ENCODE data around the gene MYRF.

The MYRF gene

DNA sequence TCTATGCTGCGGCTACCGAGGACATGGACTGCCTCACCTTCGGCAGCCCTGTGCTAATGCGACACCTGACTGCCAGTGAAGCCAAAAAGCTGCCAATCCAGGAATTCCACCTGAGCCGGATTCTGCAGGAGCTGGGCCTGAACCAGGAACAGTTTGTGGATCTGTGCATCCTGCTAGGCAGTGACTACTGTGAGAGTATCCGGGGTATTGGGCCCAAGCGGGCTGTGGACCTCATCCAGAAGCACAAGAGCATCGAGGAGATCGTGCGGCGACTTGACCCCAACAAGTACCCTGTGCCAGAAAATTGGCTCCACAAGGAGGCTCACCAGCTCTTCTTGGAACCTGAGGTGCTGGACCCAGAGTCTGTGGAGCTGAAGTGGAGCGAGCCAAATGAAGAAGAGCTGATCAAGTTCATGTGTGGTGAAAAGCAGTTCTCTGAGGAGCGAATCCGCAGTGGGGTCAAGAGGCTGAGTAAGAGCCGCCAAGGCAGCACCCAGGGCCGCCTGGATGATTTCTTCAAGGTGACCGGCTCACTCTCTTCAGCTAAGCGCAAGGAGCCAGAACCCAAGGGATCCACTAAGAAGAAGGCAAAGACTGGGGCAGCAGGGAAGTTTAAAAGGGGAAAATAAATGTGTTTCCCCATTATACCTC lies 43.6 kb downstream of the MYRF start:
- no peak for DNase-seq (ENCODE audit: extremely low read depth, low read depth)
- H3K4me3 ChIP-seq (replicated peaks; ENCODE audit: low read depth, low read length): no peak overlapping the region
- TF ChIP-seq, protein P1, sequence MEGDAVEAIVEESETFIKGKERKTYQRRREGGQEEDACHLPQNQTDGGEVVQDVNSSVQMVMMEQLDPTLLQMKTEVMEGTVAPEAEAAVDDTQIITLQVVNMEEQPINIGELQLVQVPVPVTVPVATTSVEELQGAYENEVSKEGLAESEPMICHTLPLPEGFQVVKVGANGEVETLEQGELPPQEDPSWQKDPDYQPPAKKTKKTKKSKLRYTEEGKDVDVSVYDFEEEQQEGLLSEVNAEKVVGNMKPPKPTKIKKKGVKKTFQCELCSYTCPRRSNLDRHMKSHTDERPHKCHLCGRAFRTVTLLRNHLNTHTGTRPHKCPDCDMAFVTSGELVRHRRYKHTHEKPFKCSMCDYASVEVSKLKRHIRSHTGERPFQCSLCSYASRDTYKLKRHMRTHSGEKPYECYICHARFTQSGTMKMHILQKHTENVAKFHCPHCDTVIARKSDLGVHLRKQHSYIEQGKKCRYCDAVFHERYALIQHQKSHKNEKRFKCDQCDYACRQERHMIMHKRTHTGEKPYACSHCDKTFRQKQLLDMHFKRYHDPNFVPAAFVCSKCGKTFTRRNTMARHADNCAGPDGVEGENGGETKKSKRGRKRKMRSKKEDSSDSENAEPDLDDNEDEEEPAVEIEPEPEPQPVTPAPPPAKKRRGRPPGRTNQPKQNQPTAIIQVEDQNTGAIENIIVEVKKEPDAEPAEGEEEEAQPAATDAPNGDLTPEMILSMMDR (IDR thresholded peaks at IDR 0.05; ENCODE audit: low read depth, low read length, missing control alignments): no peak

DNA sequence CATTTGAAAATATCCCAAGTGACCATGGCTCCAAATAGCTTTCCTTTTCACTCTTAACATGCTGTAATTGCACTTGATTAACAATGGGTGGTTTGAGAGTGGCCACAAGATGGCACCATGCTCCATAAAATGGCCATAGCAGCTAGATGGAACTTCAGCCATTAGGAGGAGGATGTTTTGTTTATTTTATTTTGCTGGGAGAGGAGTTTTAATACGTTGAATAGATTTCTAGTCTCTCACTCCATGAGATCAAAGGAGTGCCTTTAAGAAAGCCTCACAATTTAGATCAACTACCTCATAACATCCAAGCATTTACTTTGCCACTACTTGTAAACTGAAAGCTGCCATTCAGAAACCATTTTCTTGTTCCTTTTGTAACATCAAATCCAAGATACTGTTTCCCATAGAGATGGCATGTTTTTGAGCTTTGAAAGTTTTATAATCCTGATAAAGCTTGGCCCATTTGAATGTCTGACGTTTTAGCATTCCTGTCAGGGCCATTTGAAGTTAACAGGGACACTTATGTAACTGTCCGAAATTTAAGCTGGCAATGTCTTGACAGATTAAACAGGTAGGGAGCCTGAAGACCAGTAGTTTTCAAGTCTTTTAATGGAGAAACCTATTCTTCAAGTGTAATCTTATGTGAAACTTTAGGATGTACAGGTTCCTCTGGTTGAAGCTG lies 45.0 kb downstream of the MYRF start:
- peak; percentile 75 for DNase-seq (ENCODE audit: extremely low read depth, low read depth)

DNA sequence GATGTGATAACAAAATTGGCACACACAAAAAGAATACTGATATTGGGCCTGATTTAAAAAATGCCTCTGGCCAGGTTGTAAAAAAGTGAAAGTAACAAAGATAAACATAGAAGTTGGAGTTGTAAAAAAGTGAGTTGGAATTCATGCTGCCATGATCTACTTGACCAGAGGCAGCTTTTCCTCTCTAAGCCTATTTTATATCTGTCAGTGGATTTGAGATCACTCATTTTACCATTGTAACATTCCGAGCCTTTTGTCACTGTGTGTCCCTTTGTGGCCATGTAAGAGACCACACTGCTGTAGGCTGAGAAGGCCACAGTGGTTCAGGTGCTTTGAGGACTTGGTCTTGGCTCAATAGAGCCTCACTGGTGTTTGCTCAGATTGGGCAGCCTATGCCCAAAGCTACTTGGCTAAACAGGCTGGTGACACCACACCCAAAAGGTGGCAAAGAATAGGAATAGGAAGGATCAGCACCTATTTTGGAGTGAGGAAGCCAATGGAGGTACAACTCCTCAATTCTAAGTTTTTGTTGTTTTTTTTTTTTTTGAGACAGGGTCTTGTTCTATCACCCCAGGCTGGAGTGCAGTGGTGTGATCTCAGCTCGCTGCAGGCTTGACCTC lies 47.3 kb downstream of the MYRF start:
- H3K4me3 ChIP-seq (replicated peaks; ENCODE audit: low read depth, low read length): no peak overlapping the region
- TF ChIP-seq, protein P1 (IDR thresholded peaks at IDR 0.05; ENCODE audit: low read depth, low read length, missing control alignments): no peak
- no peak for DNase-seq (ENCODE audit: extremely low read depth, low read depth)

More for the DNA sequence above, 45.0 kb downstream of the MYRF start:
- H3K4me3 ChIP-seq (replicated peaks; ENCODE audit: low read depth, low read length): no peak overlapping the region
- TF ChIP-seq, protein P1 (IDR thresholded peaks at IDR 0.05; ENCODE audit: low read depth, low read length, missing control alignments): peak; percentile 79

DNA sequence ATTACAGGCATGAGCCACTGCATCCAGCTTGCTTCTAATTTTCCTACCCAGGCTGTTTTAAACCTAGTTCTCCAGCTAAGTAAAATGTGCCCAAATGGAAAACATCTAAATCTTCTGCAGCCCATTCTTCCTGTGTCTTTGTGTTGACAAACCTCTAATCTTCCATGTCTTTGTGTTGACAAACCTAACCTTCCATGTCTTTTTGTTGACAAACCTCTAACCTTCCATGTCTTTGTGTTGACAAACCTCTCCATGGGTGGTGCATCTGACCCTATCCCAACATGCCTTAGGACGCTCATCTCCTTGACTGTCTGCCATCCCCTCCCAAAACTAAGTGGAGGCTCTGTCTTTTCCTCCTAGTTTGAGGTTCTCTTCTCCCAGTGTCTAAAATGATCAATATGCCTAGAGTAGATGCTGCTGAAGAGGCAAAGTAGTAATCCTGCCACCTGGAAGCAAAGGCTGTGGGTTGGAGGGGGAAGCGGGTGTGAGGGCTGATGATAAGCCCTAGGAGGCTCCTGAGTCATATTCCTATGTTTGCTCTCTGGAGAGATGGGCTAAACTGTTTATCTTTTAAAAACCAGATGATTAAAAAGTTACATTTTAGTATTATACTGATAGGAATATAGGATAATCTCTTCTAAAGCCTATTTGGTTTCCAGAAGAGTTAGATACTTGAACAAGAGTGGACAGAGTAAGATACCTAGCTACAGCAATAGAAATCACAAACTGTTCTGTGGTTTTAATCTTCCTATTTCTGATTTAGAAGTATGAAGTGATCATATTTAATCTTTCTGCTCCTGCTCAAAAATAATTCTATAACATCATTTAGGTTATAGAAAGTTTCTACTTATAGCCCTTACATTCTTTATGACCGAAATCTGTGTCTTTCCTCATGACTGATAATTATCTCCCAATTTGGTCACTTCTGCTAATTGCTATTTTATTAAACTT lies 48.2 kb downstream of the MYRF start:
- no peak for DNase-seq (ENCODE audit: extremely low read depth, low read depth)
- no peak overlapping the region for H3K4me3 ChIP-seq (replicated peaks; ENCODE audit: low read depth, low read length)
- TF ChIP-seq, protein P1 (IDR thresholded peaks at IDR 0.05; ENCODE audit: low read depth, low read length, missing control alignments): no peak

DNA sequence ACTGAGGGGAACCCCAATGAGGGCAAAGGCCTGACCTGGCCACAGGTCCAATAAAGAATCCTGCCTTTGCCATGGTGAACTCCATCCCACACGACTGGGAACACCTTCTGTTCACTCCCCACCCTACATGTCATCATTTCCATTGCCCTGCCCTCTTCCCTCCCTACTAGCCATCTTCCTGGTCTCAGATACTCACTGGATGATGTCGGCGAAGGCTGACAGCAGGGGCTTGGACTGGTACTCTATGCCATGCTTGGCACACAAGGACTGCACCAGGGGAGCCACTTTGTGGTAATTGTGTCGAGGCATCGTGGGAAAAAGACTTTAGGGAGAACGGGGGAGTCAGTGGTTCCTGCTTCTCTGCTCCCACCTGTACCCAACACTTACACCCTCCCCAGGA lies 50.2 kb downstream of the MYRF start:
- TF ChIP-seq, protein P1 (IDR thresholded peaks at IDR 0.05; ENCODE audit: low read depth, low read length, missing control alignments): no peak
- DNase-seq (ENCODE audit: extremely low read depth, low read depth): no peak
- no peak overlapping the region for H3K4me3 ChIP-seq (replicated peaks; ENCODE audit: low read depth, low read length)

DNA sequence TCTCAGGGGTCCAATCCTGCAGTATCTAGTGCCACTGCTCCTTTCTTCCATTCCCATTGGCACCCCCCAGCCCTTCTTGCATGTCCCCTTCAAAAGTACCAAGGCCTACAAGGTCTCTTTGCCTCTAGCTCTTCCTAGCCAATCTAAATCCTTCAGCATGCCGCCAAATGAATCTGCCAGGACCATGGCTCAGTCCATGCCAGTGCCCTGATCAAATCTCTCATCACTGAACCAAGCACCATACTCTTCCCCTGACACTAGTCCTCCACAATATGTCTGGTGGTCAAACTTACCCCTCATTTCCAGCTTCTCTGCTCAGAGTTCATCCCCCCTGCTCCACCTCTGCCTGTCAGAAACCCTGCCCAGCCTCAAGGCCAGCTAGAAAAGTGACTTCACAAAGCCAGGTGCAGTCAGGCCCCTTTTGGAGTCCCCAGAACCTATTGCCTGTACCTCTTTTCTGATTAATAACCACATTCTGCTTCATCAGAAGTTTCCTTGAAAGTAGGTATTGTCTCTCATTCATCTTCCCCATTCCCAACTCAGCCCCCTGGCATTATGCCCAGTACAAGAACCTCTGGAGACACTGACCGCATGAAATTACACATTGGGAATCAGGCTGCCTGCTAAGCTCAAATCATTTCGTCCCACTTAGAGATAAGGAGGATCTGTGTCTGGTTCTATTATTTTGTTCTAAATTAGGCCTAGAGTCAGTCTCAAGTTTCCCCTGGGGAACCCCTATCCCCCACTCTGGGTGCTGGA lies 51.6 kb downstream of the MYRF start:
- DNase-seq (ENCODE audit: extremely low read depth, low read depth): no peak
- TF ChIP-seq, protein P1 (IDR thresholded peaks at IDR 0.05; ENCODE audit: low read depth, low read length, missing control alignments): no peak
- no peak overlapping the region for H3K4me3 ChIP-seq (replicated peaks; ENCODE audit: low read depth, low read length)
